HepG2 (cell line): ENCODE results near the gene ZFTA. TPM values are rescaled to one million over a fixed set of nuclear protein-coding genes. Genes with fewer than 3 reads are reported as not detected.
A peak's percentile ranks its signal among the peaks of the same experiment; 100 is the strongest.

Experiments used
- CENPT ChIP-seq: sonication (generic); formaldehyde crosslinking; IDR thresholded peaks from 2 replicates; pipeline ENCODE4 v1.8.0; 2022; ENCODE audit warnings: low read depth, mild to moderate bottlenecking, moderate library complexity, missing genetic modification reagents
- HDAC1 ChIP-seq: sonication (generic); formaldehyde crosslinking; IDR thresholded peaks from 2 replicates; pipeline ENCODE4 v1.5.1; 2020; ENCODE audit warnings: mild to moderate bottlenecking, missing genetic modification reagents
- HMG20B ChIP-seq: conservative IDR thresholded peaks from 2 replicates; pipeline ENCODE4 v1.6.1; 2016; ENCODE audit warnings: missing genetic modification reagents, missing compliant biosample characterization
- PCBP1 ChIP-seq: fragments of 200-400 bp; formaldehyde crosslinking; IDR thresholded peaks from 2 replicates; pipeline ENCODE4 v1.6.1; 2017; ENCODE audit warnings: mild to moderate bottlenecking, low read depth, low read length, borderline replicate concordance
- POLR2A ChIP-seq, 2 experiments: IDR thresholded peaks; 2 replicates each; pipeline ENCODE4 v1.6.1; 2011; ENCODE audit warnings: low read depth in 2 of 2, low read length in 2 of 2, mild to moderate bottlenecking in 1 of 2, moderate library complexity in 1 of 2; ENCODE audit not compliant: insufficient read depth in 1 of 2
- TARDBP ChIP-seq: sonication (generic); formaldehyde crosslinking; IDR thresholded peaks from 2 replicates; pipeline ENCODE4 v1.8.0; 2022; ENCODE audit warnings: mild to moderate bottlenecking, missing genetic modification reagents
- TBX2 ChIP-seq: sonication (generic); formaldehyde crosslinking; IDR thresholded peaks from 2 replicates; pipeline ENCODE4 v1.5.0; 2020; ENCODE audit warnings: missing genetic modification reagents, mild to moderate bottlenecking, borderline replicate concordance
- ZBTB1 ChIP-seq: sonication (generic); formaldehyde crosslinking; IDR thresholded peaks from 2 replicates; pipeline ENCODE4 v1.4.0; 2020; ENCODE audit warnings: missing genetic modification reagents, borderline replicate concordance
- ZFP62 ChIP-seq: sonication (generic); formaldehyde crosslinking; IDR thresholded peaks from 2 replicates; pipeline ENCODE4 v1.4.0; 2020; ENCODE audit warnings: missing genetic modification reagents
- ZFX ChIP-seq: sonication (generic); formaldehyde crosslinking; IDR thresholded peaks from 2 replicates; pipeline ENCODE4 v1.4.0; 2020; ENCODE audit warnings: mild to moderate bottlenecking, low read depth, missing genetic modification reagents, moderate library complexity
- ZNF235 ChIP-seq: sonication (generic); formaldehyde crosslinking; IDR thresholded peaks from 2 replicates; pipeline ENCODE4 v1.8.1; 2023; ENCODE audit warnings: mild to moderate bottlenecking, missing genetic modification reagents, borderline replicate concordance
- ZNF460 ChIP-seq: sonication (generic); formaldehyde crosslinking; IDR thresholded peaks from 2 replicates; pipeline ENCODE4 v1.5.1; 2020; ENCODE audit warnings: missing genetic modification reagents, mild to moderate bottlenecking, borderline replicate concordance
- polyA plus RNA-seq, 8 experiments: library from polyadenylated mRNA; depleted of rRNA in 3 of 8; stranded (reverse) in 7 of 8; unstranded in 1 of 8; fragments of >200 nt; fragmentation: Illumina TruSeq in 4 of 8; extraction: Trizol in 4 of 8; gene quantifications; 2 replicates each; pipeline versions ENCODE4 v1.2.1 to v1.2.3, GENCODE V29; 2011 to 2016; ENCODE audit warnings: low read depth in 4 of 8, missing spikeins in 1 of 8, mixed read lengths in 1 of 8; ENCODE audit not compliant: insufficient read depth in 1 of 8
- total RNA-seq, 5 experiments: library from RNA; depleted of rRNA; stranded (reverse); fragments of >200 nt; fragmentation: Illumina TruSeq; extraction: Trizol; gene quantifications; 2 replicates each; pipeline ENCODE4 v1.2.3, GENCODE V29; 2016; ENCODE audit warnings: low read depth in 1 of 5
- TF ChIP-seq, protein P1 (sequence below): IDR thresholded peaks from 2 replicates; pipeline ENCODE4 v1.6.1; 2016; ENCODE audit warnings: missing genetic modification reagents, missing compliant biosample characterization
- TF ChIP-seq, protein P2 (sequence below): sonication (generic); formaldehyde crosslinking; IDR thresholded peaks from 2 replicates; pipeline ENCODE4 v1.4.0; 2020; ENCODE audit warnings: mild to moderate bottlenecking, low read depth, missing genetic modification reagents

Gene ZFTA
- total and polyA plus RNA-seq, 2 of the 13 experiments (the other 11 are each of a cell fraction or from before 2014, with no cell fraction given): 3.9 to 10.4 TPM

DNA sequence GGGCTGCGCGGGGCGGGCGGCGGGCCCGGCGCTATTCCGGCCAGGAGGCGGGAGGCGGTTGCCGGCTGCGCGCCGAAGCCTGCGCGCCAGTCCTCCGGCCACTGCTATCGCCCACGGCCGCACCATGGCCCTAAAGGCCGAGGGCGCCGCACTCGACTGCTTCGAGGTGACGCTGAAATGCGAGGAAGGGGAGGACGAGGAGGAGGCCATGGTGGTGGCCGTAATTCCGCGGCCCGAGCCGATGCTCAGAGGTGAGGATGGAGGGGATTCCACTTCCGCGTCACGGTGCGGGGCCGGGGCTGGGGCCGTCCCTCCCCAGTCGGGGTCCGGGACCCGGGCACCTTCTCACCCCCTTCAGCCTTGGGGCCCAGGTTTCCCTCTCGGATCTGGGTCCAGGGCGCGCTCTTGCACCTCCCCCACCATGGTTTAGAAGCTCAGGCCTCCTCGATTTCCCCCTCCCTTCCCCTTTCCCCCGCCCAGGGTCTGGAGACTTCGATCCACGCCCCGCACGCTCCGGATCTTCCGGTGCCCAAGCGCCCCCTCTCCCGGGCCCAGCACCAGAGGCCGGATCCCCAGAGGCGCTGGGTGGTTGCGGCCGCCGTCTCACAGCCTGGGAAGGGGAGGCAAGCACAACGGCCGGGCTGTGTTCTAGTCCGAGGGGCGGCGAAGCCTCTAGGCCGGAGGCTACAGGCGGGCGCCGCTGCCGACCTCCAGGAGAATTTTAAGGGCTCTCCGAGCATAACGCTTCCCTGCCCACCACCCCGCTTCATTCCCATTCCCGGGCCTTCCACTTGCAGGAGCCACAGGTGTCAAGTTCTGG, 45.2 kb upstream of the ZFTA start (continued):
- TF ChIP-seq ZFX (CRISPR knock-in tag) (peak; percentile 80), HDAC1 (CRISPR knock-in tag) (peak; percentile 70), HMG20B (CRISPR knock-in tag) (0 out of 2 replicates have a peak, but pooled peaks have one; percentile 27), ZNF460 (CRISPR knock-in tag) (no peak), ZNF235 (CRISPR knock-in tag) (0 out of 2 replicates have a peak, but pooled peaks have one; percentile 17), POLR2A (IDR thresholded peaks at IDR 0.05; ENCODE audit: insufficient read depth in 1 of 2, low read depth in 2 of 2, low read length in 2 of 2) (0 out of 4 replicates have a peak, but pooled peaks of 1 of the 2 experiments have one; percentile 1), CENPT (CRISPR knock-in tag) (no peak), ZFP62 (CRISPR knock-in tag) (no peak), PCBP1 (no peak), ZBTB1 (no peak), TBX2 (peak; percentile 65), TARDBP (CRISPR knock-in tag) (peak; percentile 49)
- TF ChIP-seq, protein P1, sequence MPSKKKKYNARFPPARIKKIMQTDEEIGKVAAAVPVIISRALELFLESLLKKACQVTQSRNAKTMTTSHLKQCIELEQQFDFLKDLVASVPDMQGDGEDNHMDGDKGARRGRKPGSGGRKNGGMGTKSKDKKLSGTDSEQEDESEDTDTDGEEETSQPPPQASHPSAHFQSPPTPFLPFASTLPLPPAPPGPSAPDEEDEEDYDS (CRISPR knock-in tag): no peak
- TF ChIP-seq, protein P2, sequence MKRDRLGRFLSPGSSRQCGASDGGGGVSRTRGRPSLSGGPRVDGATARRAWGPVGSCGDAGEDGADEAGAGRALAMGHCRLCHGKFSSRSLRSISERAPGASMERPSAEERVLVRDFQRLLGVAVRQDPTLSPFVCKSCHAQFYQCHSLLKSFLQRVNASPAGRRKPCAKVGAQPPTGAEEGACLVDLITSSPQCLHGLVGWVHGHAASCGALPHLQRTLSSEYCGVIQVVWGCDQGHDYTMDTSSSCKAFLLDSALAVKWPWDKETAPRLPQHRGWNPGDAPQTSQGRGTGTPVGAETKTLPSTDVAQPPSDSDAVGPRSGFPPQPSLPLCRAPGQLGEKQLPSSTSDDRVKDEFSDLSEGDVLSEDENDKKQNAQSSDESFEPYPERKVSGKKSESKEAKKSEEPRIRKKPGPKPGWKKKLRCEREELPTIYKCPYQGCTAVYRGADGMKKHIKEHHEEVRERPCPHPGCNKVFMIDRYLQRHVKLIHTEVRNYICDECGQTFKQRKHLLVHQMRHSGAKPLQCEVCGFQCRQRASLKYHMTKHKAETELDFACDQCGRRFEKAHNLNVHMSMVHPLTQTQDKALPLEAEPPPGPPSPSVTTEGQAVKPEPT (CRISPR knock-in tag): 0 out of 2 replicates have a peak, but pooled peaks have one; percentile 20
